GM23338 (cell line): Measurements from ENCODE around the gene TCIRG1. TPM values are rescaled to one million over a fixed set of nuclear protein-coding genes. Genes with fewer than 3 reads are reported as not detected.

Experiments
- ATAC-seq: fragments of 200-7000 bp; cut with Tn5 transposase; 3 replicates; pipeline ENCODE4 v1.9.1; 2020
- DNase-seq: peaks from one replicate; pipeline ENCODE4 v3.0.0-alpha.2; 2015; ENCODE audit warnings: low spot score
- H2AFZ ChIP-seq: fragments of 200-600 bp; sonication (generic); 2 replicates; pipeline ENCODE4 v1.8.0; 2016; ENCODE audit warnings: antibody characterized with exemption, mild to moderate bottlenecking, moderate library complexity
- H3F3A ChIP-seq: fragments of 200-600 bp; sonication (generic); replicated peaks from 2 replicates; pipeline ENCODE4 v1.8.0; 2017; ENCODE audit warnings: antibody characterized with exemption, mixed run types, low read depth
- H3K27ac ChIP-seq: fragments of 200-600 bp; sonication (generic); 2 replicates; pipeline ENCODE4 v1.6.1; 2016; ENCODE audit warnings: low read depth
- H3K27me3 ChIP-seq: fragments of 200-600 bp; sonication (generic); 2 replicates; pipeline ENCODE4 v1.8.0; 2016; ENCODE audit warnings: mild to moderate bottlenecking, mixed run types, moderate library complexity; ENCODE audit not compliant: insufficient read depth
- H3K36me3 ChIP-seq: fragments of 200-600 bp; sonication (generic); 2 replicates; pipeline ENCODE4 v1.8.0; 2016; ENCODE audit warnings: mild to moderate bottlenecking; ENCODE audit not compliant: insufficient read depth
- H3K4me1 ChIP-seq: fragments of 200-600 bp; sonication (generic); 2 replicates; pipeline ENCODE4 v1.8.0; 2016; ENCODE audit warnings: mild to moderate bottlenecking, moderate library complexity; ENCODE audit not compliant: insufficient read depth
- H3K4me2 ChIP-seq: fragments of 200-600 bp; sonication (generic); 2 replicates; pipeline ENCODE4 v1.7.1; 2017; ENCODE audit warnings: mixed run types
- H3K4me3 ChIP-seq: fragments of 200-600 bp; sonication (generic); 2 replicates; pipeline ENCODE4 v1.6.1; 2016; ENCODE audit warnings: mixed run types
- H3K79me2 ChIP-seq: fragments of 200-600 bp; sonication (generic); replicated peaks from 2 replicates; pipeline ENCODE4 v1.8.0; 2017; ENCODE audit warnings: mild to moderate bottlenecking; ENCODE audit not compliant: insufficient read depth
- H3K9me2 ChIP-seq: fragments of 200-600 bp; sonication (generic); 2 replicates; pipeline ENCODE4 v1.8.0; 2017; ENCODE audit not compliant: insufficient read depth
- H4K20me1 ChIP-seq: fragments of 200-600 bp; sonication (generic); replicated peaks from 2 replicates; pipeline ENCODE4 v1.8.0; 2017; ENCODE audit warnings: mild to moderate bottlenecking; ENCODE audit not compliant: insufficient read depth
- H3K27ac Mint-ChIP-seq: 2 replicates; pipeline ENCODE4 v1.8.0; 2020; ENCODE audit warnings: inconsistent platforms, mild to moderate bottlenecking, moderate library complexity, mixed read lengths
- H3K27me3 Mint-ChIP-seq: 3 replicates; pipeline ENCODE4 v1.8.0; 2022; ENCODE audit warnings: low read depth, mild to moderate bottlenecking, moderate library complexity, mixed read lengths, inconsistent platforms; ENCODE audit not compliant: insufficient read depth, poor library complexity
- H3K36me3 Mint-ChIP-seq: 3 replicates; pipeline ENCODE4 v1.8.0; 2021; ENCODE audit warnings: low read depth, mild to moderate bottlenecking, inconsistent platforms, moderate library complexity, mixed read lengths
- H3K4me1 Mint-ChIP-seq: 3 replicates; pipeline ENCODE4 v1.8.0; 2020; ENCODE audit warnings: mild to moderate bottlenecking, inconsistent platforms, mixed read lengths
- H3K4me3 Mint-ChIP-seq: 3 replicates; pipeline ENCODE4 v1.8.0; 2021; ENCODE audit warnings: moderate library complexity, mild to moderate bottlenecking, inconsistent platforms, mixed read lengths
- H3K9me3 Mint-ChIP-seq: 3 replicates; pipeline ENCODE4 v1.8.0; 2020; ENCODE audit warnings: moderate library complexity, mild to moderate bottlenecking, inconsistent platforms, mixed read lengths
- CREB1 ChIP-seq: fragments of 250-450 bp; sonication (Bioruptor Pico); IDR thresholded peaks from 2 replicates; pipeline ENCODE4 v1.5.0; 2020; ENCODE audit warnings: low read depth, mild to moderate bottlenecking, moderate library complexity
- EZH2 ChIP-seq: fragments of 200-600 bp; sonication (generic); IDR thresholded peaks from one replicate; pipeline ENCODE4 v1.8.0; 2017; ENCODE audit warnings: antibody characterized with exemption, mild to moderate bottlenecking, low read depth; ENCODE audit not compliant: unreplicated experiment
- EZH2phosphoT487 ChIP-seq: fragments of 200-600 bp; sonication (generic); IDR thresholded peaks from one replicate; pipeline ENCODE4 v1.8.1; 2018; ENCODE audit warnings: antibody characterized with exemption; ENCODE audit not compliant: unreplicated experiment
- JUNB ChIP-seq: IDR thresholded peaks from one replicate; pipeline ENCODE4 v1.6.1; 2016; ENCODE audit warnings: antibody characterized with exemption; ENCODE audit not compliant: unreplicated experiment
- NANOG ChIP-seq: IDR thresholded peaks from 2 replicates; pipeline ENCODE4 v1.6.1; 2016; ENCODE audit warnings: antibody characterized with exemption, borderline replicate concordance
- POLR2AphosphoS5 ChIP-seq: IDR thresholded peaks from 2 replicates; pipeline ENCODE4 v1.6.1; 2016; ENCODE audit warnings: antibody characterized with exemption, low read depth
- STAT1 ChIP-seq: IDR thresholded peaks from one replicate; pipeline ENCODE4 v1.6.1; 2016; ENCODE audit warnings: antibody characterized with exemption; ENCODE audit not compliant: unreplicated experiment
- ZNF114 ChIP-seq: fragments of 250-450 bp; sonication (Bioruptor Pico); IDR thresholded peaks from 2 replicates; pipeline ENCODE4 v1.5.0; 2020; ENCODE audit warnings: mild to moderate bottlenecking, moderate library complexity
- ZNF331 ChIP-seq: fragments of 250-450 bp; sonication (Bioruptor Pico); IDR thresholded peaks from 2 replicates; pipeline ENCODE4 v1.5.0; 2020; ENCODE audit warnings: low read depth, mild to moderate bottlenecking, moderate library complexity
- polyA plus RNA-seq: library from polyadenylated mRNA; unstranded; fragments of >200 nt; fragmentation: Nextera tagmentation; extraction: Ambion mirVana; gene quantifications from 2 replicates; pipeline ENCODE4 v1.2.1, GENCODE V29; 2016
- total RNA-seq: library from RNA; depleted of rRNA; stranded (reverse); fragments of >200 nt; shearing (Covaris generic); gene quantifications from 2 replicates; pipeline ENCODE4 v1.2.3, GENCODE V29; 2014
- TF ChIP-seq, protein P1 (sequence below): fragments of 250-450 bp; sonication (Bioruptor Pico); IDR thresholded peaks from 2 replicates; pipeline ENCODE4 v1.5.0; 2020; ENCODE audit warnings: mild to moderate bottlenecking, moderate library complexity
- TF ChIP-seq, protein P2 (sequence below): IDR thresholded peaks from one replicate; pipeline ENCODE4 v1.6.1; 2018; ENCODE audit warnings: antibody characterized with exemption; ENCODE audit not compliant: unreplicated experiment
- TF ChIP-seq, protein P3 (sequence below), 2 experiments: fragments of 200-600 bp in 1 of 2; sonication (generic) in 1 of 2; conservative IDR thresholded peaks; 2 replicates each; pipeline versions ENCODE4 v1.5.1 to v1.6.1; 2016 to 2017; ENCODE audit warnings: antibody characterized with exemption in 2 of 2, low read depth in 2 of 2, mild to moderate bottlenecking in 2 of 2, moderate library complexity in 1 of 2
- TF ChIP-seq, protein P4 (sequence below): IDR thresholded peaks from 2 replicates; pipeline ENCODE4 v1.6.1; 2016; ENCODE audit warnings: antibody characterized with exemption

The TCIRG1 gene
- total and polyA plus RNA-seq, 2 experiments from 2014 or later, result 20.4 to 40.4 TPM

DNA sequence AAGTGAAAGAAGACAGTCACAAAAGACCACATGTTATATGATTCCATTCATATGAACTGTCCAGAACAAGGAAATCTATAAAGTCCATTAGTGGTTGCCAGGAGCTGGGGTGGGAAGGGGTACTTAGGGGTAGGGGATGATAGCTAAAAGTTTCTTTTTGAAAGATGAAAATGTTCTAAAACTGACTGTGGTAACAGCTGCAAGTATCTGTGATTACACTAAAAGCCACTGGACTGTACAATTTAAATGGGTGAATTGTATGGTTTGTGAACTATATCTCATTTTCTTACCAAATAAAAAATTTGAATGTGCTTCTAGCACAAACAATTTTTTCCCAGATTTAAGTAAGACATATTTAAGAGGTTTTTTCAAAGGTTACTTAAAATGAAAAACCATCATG is 60.2 kb downstream of the TCIRG1 start:
- no peak for TF ChIP-seq EZH2phosphoT487
- TF ChIP-seq NANOG, result no peak
- no peak for TF ChIP-seq ZNF114
- TF ChIP-seq CREB1, result no peak
- no peak for TF ChIP-seq EZH2
- TF ChIP-seq, protein P1, sequence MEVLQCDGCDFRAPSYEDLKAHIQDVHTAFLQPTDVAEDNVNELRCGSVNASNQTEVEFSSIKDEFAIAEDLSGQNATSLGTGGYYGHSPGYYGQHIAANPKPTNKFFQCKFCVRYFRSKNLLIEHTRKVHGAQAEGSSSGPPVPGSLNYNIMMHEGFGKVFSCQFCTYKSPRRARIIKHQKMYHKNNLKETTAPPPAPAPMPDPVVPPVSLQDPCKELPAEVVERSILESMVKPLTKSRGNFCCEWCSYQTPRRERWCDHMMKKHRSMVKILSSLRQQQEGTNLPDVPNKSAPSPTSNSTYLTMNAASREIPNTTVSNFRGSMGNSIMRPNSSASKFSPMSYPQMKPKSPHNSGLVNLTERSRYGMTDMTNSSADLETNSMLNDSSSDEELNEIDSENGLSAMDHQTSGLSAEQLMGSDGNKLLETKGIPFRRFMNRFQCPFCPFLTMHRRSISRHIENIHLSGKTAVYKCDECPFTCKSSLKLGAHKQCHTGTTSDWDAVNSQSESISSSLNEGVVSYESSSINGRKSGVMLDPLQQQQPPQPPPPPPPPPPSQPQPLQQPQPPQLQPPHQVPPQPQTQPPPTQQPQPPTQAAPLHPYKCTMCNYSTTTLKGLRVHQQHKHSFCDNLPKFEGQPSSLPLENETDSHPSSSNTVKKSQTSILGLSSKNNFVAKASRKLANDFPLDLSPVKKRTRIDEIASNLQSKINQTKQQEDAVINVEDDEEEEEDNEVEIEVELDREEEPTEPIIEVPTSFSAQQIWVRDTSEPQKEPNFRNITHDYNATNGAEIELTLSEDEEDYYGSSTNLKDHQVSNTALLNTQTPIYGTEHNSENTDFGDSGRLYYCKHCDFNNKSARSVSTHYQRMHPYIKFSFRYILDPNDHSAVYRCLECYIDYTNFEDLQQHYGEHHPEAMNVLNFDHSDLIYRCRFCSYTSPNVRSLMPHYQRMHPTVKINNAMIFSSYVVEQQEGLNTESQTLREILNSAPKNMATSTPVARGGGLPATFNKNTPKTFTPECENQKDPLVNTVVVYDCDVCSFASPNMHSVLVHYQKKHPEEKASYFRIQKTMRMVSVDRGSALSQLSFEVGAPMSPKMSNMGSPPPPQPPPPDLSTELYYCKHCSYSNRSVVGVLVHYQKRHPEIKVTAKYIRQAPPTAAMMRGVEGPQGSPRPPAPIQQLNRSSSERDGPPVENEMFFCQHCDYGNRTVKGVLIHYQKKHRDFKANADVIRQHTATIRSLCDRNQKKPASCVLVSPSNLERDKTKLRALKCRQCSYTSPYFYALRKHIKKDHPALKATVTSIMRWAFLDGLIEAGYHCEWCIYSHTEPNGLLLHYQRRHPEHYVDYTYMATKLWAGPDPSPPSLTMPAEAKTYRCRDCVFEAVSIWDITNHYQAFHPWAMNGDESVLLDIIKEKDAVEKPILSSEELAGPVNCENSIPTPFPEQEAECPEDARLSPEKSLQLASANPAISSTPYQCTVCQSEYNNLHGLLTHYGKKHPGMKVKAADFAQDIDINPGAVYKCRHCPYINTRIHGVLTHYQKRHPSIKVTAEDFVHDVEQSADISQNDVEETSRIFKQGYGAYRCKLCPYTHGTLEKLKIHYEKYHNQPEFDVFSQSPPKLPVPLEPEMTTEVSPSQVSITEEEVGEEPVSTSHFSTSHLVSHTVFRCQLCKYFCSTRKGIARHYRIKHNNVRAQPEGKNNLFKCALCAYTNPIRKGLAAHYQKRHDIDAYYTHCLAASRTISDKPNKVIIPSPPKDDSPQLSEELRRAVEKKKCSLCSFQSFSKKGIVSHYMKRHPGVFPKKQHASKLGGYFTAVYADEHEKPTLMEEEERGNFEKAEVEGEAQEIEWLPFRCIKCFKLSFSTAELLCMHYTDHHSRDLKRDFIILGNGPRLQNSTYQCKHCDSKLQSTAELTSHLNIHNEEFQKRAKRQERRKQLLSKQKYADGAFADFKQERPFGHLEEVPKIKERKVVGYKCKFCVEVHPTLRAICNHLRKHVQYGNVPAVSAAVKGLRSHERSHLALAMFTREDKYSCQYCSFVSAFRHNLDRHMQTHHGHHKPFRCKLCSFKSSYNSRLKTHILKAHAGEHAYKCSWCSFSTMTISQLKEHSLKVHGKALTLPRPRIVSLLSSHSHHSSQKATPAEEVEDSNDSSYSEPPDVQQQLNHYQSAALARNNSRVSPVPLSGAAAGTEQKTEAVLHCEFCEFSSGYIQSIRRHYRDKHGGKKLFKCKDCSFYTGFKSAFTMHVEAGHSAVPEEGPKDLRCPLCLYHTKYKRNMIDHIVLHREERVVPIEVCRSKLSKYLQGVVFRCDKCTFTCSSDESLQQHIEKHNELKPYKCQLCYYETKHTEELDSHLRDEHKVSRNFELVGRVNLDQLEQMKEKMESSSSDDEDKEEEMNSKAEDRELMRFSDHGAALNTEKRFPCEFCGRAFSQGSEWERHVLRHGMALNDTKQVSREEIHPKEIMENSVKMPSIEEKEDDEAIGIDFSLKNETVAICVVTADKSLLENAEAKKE (CRISPR knock-in tag), result no peak
- no peak for TF ChIP-seq STAT1
- TF ChIP-seq, protein P2, sequence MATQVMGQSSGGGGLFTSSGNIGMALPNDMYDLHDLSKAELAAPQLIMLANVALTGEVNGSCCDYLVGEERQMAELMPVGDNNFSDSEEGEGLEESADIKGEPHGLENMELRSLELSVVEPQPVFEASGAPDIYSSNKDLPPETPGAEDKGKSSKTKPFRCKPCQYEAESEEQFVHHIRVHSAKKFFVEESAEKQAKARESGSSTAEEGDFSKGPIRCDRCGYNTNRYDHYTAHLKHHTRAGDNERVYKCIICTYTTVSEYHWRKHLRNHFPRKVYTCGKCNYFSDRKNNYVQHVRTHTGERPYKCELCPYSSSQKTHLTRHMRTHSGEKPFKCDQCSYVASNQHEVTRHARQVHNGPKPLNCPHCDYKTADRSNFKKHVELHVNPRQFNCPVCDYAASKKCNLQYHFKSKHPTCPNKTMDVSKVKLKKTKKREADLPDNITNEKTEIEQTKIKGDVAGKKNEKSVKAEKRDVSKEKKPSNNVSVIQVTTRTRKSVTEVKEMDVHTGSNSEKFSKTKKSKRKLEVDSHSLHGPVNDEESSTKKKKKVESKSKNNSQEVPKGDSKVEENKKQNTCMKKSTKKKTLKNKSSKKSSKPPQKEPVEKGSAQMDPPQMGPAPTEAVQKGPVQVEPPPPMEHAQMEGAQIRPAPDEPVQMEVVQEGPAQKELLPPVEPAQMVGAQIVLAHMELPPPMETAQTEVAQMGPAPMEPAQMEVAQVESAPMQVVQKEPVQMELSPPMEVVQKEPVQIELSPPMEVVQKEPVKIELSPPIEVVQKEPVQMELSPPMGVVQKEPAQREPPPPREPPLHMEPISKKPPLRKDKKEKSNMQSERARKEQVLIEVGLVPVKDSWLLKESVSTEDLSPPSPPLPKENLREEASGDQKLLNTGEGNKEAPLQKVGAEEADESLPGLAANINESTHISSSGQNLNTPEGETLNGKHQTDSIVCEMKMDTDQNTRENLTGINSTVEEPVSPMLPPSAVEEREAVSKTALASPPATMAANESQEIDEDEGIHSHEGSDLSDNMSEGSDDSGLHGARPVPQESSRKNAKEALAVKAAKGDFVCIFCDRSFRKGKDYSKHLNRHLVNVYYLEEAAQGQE, result no peak
- TF ChIP-seq, protein P3, sequence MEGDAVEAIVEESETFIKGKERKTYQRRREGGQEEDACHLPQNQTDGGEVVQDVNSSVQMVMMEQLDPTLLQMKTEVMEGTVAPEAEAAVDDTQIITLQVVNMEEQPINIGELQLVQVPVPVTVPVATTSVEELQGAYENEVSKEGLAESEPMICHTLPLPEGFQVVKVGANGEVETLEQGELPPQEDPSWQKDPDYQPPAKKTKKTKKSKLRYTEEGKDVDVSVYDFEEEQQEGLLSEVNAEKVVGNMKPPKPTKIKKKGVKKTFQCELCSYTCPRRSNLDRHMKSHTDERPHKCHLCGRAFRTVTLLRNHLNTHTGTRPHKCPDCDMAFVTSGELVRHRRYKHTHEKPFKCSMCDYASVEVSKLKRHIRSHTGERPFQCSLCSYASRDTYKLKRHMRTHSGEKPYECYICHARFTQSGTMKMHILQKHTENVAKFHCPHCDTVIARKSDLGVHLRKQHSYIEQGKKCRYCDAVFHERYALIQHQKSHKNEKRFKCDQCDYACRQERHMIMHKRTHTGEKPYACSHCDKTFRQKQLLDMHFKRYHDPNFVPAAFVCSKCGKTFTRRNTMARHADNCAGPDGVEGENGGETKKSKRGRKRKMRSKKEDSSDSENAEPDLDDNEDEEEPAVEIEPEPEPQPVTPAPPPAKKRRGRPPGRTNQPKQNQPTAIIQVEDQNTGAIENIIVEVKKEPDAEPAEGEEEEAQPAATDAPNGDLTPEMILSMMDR (conservative IDR thresholded peaks at IDR 0.05; ENCODE audit: low read depth in 2 of 2), result no peak
- no peak for TF ChIP-seq ZNF331 (CRISPR knock-in tag)
- no peak for TF ChIP-seq POLR2AphosphoS5
- TF ChIP-seq, protein P4, sequence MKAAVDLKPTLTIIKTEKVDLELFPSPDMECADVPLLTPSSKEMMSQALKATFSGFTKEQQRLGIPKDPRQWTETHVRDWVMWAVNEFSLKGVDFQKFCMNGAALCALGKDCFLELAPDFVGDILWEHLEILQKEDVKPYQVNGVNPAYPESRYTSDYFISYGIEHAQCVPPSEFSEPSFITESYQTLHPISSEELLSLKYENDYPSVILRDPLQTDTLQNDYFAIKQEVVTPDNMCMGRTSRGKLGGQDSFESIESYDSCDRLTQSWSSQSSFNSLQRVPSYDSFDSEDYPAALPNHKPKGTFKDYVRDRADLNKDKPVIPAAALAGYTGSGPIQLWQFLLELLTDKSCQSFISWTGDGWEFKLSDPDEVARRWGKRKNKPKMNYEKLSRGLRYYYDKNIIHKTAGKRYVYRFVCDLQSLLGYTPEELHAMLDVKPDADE, result no peak
- TF ChIP-seq JUNB, result no peak
- H3K4me3 Mint-ChIP-seq, result no peak overlapping the region
- DNase-seq, result no peak
- peaks cover 2% of the 10 kb centered on the region for H3K27me3 Mint-ChIP-seq
- no peak for ATAC-seq
- H3K27ac ChIP-seq, result no peak overlapping the region
- peaks cover 65% of the 10 kb centered on the region for H4K20me1 ChIP-seq
- 0 out of 2 replicates have a peak overlapping the region, but pooled peaks have one; percentile 36 for H3K27ac Mint-ChIP-seq
- H3K36me3 Mint-ChIP-seq, result peaks cover 18% of the 10 kb centered on the region
- peaks cover 3% of the 10 kb centered on the region for H3K4me1 ChIP-seq
- no peaks in the 10 kb centered on the region for H3K27me3 ChIP-seq
- H3F3A ChIP-seq, result 0 out of 2 replicates have a peak, but pooled peaks cover 4% of the 10 kb centered on the region
- H3K4me3 ChIP-seq, result no peak overlapping the region
- no peaks in the 10 kb centered on the region for H3K9me3 Mint-ChIP-seq
- H3K36me3 ChIP-seq, result no peaks in the 10 kb centered on the region; the same call in 1 of the 2 replicates
- peaks cover 18% of the 10 kb centered on the region for H3K4me1 Mint-ChIP-seq
- no peaks in the 10 kb centered on the region for H3K9me2 ChIP-seq
- H3K4me2 ChIP-seq, result no peak overlapping the region
- peaks cover 93% of the 10 kb centered on the region for H3K79me2 ChIP-seq
- H2AFZ ChIP-seq, result no peak overlapping the region
